Measurements from ENCODE around the gene CACNA1I. TPM values are rescaled to one million over a fixed set of nuclear protein-coding genes. Genes with fewer than 3 reads are reported as not detected.
A peak's percentile ranks its signal among the peaks of the same experiment; 100 is the strongest.

The CACNA1I gene
- total and polyA plus RNA-seq, 2 experiments from 2014 or later: 0.42 to 2.4 TPM

DNA sequence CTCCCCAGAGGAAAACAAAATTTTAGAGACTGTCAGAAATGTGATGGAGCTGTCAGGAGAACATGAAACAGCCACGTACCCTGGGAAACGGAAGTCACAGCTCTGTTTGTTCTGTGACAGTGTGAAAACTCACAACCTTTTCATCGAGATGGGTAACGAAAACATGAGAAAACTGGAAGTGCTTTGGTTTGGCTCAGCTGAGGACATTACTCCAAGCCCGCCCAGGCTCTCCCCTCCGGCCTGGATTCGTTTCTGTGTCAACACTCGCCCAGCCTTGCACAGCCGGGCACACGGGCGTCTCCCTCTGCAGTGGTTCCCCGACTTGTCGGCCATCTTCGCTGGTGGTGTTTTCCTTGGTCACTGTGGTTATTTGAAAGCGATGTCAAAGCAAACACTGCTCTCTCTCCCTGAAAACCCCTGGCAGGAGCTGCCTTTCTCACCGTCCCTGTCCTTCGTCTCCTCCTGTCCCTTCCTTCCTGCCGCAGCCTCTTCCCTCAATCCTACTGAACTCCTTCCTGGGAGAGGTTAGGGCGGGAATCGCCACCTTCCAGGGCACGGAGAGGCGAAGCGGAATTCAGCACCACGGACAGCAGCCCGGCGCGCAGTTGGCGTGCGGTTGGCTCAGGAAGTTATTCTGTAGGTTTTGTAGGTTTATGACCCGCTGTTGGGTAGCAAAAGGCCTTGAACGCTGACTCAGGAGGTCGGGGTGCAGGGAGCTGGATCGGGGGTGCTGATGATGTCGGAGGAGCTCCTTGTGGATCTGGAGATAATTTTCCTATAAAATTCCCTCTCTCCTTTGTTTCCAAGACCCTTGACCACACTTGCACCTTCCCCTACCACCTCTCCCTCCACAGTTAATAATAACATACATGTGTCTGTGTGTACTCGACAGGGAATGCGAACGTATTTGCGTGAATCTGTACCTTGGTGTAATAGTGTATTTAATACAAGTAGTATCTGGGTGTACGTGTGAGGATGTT lies 24.9 kb upstream of the CACNA1I start:
- H3K4me1 ChIP-seq (ENCODE audit: insufficient read depth): no peaks in the 10 kb centered on the region
- Mint-ChIP-seq H3K9me3 (no peaks in the 10 kb centered on the region), H3K27ac (no peak overlapping the region), H3K36me3 (ENCODE audit: low read depth) (no peaks in the 10 kb centered on the region), H3K27me3 (ENCODE audit: insufficient read depth, low read depth, poor library complexity) (peaks cover 28% of the 10 kb centered on the region), H3K4me3 (no peak overlapping the region), H3K4me1 (peaks cover 12% of the 10 kb centered on the region; the same call in 2 of the 3 replicates)
- ATAC-seq (peak; percentile 86), DNase-seq (ENCODE audit: low spot score) (peak; percentile 91)
- TF ChIP-seq JUNB (IDR thresholded peaks at IDR 0.05; ENCODE audit: unreplicated experiment) (no peak), REST (IDR thresholded peaks at IDR 0.05; ENCODE audit: unreplicated experiment) (peak; percentile 100), ZNF331 (CRISPR knock-in tag; IDR thresholded peaks at IDR 0.05; ENCODE audit: low read depth) (no peak)
- H3F3A ChIP-seq (replicated peaks; ENCODE audit: low read depth): no peaks in the 10 kb centered on the region
- no peaks in the 10 kb centered on the region for H3K79me2 ChIP-seq (replicated peaks; ENCODE audit: insufficient read depth)
- no peaks in the 10 kb centered on the region for H3K9me2 ChIP-seq (ENCODE audit: insufficient read depth)
- H4K20me1 ChIP-seq (replicated peaks; ENCODE audit: insufficient read depth): peaks cover 5% of the 10 kb centered on the region; the same call in 1 of the 2 replicates
- H3K36me3 ChIP-seq (ENCODE audit: insufficient read depth): no peaks in the 10 kb centered on the region
- 0 out of 2 replicates have a peak overlapping the region, but pooled peaks have one; percentile 21 for H2AFZ ChIP-seq
- 0 out of 2 replicates have a peak, but pooled peaks cover 11% of the 10 kb centered on the region for H3K27me3 ChIP-seq (ENCODE audit: insufficient read depth)
- H3K27ac ChIP-seq (ENCODE audit: low read depth): no peak overlapping the region
- no peak overlapping the region; the same call in 1 of the 2 replicates for H3K4me3 ChIP-seq
- H3K4me2 ChIP-seq: no peak overlapping the region

- peaks cover 12% of the 10 kb centered on the region; the same call in 2 of the 3 replicates for H3K4me1 Mint-ChIP-seq
- ATAC-seq: no peak
Measured at GRCh38 chr22:39546889-39547586, 23.5 kb upstream of the CACNA1I start.

More at GRCh38 chr22:39546889-39547586, 23.5 kb upstream of the CACNA1I start:
- Mint-ChIP-seq H3K9me3 (no peaks in the 10 kb centered on the region), H3K4me3 (no peak overlapping the region), H3K27ac (no peak overlapping the region), H3K36me3 (ENCODE audit: low read depth) (no peaks in the 10 kb centered on the region), H3K27me3 (ENCODE audit: insufficient read depth, low read depth, poor library complexity) (peaks cover 28% of the 10 kb centered on the region)
- no peak for DNase-seq (ENCODE audit: low spot score)
- Histone ChIP-seq H3K36me3 (ENCODE audit: insufficient read depth) (no peaks in the 10 kb centered on the region), H3K4me1 (ENCODE audit: insufficient read depth) (no peaks in the 10 kb centered on the region), H3F3A (replicated peaks; ENCODE audit: low read depth) (no peaks in the 10 kb centered on the region), H3K27ac (ENCODE audit: low read depth) (no peak overlapping the region), H2AFZ (no peak overlapping the region), H3K27me3 (ENCODE audit: insufficient read depth) (0 out of 2 replicates have a peak, but pooled peaks cover 11% of the 10 kb centered on the region), H3K79me2 (replicated peaks; ENCODE audit: insufficient read depth) (no peaks in the 10 kb centered on the region), H3K4me2 (no peak overlapping the region), H3K4me3 (no peak overlapping the region), H4K20me1 (replicated peaks; ENCODE audit: insufficient read depth) (peaks cover 5% of the 10 kb centered on the region; the same call in 1 of the 2 replicates), H3K9me2 (ENCODE audit: insufficient read depth) (no peaks in the 10 kb centered on the region)
- no peak for TF ChIP-seq ETS1 (IDR thresholded peaks at IDR 0.05)
- TF ChIP-seq REST (IDR thresholded peaks at IDR 0.05; ENCODE audit: unreplicated experiment): no peak
- TF ChIP-seq CREB1 (CRISPR knock-in tag; IDR thresholded peaks at IDR 0.05; ENCODE audit: low read depth): no peak
- no peak for TF ChIP-seq ZNF331 (CRISPR knock-in tag; IDR thresholded peaks at IDR 0.05; ENCODE audit: low read depth)
- TF ChIP-seq, protein P1, sequence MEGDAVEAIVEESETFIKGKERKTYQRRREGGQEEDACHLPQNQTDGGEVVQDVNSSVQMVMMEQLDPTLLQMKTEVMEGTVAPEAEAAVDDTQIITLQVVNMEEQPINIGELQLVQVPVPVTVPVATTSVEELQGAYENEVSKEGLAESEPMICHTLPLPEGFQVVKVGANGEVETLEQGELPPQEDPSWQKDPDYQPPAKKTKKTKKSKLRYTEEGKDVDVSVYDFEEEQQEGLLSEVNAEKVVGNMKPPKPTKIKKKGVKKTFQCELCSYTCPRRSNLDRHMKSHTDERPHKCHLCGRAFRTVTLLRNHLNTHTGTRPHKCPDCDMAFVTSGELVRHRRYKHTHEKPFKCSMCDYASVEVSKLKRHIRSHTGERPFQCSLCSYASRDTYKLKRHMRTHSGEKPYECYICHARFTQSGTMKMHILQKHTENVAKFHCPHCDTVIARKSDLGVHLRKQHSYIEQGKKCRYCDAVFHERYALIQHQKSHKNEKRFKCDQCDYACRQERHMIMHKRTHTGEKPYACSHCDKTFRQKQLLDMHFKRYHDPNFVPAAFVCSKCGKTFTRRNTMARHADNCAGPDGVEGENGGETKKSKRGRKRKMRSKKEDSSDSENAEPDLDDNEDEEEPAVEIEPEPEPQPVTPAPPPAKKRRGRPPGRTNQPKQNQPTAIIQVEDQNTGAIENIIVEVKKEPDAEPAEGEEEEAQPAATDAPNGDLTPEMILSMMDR (conservative IDR thresholded peaks at IDR 0.05; ENCODE audit: low read depth in 2 of 2): no peak
- TF ChIP-seq POLR2AphosphoS5 (IDR thresholded peaks at IDR 0.05; ENCODE audit: low read depth): no peak
- no peak for TF ChIP-seq STAT1 (IDR thresholded peaks at IDR 0.05; ENCODE audit: unreplicated experiment)

All from GM23338 (cell line).